ENCODE measurements around the gene MOG.

GRCh38 chr6:29656157-29656556 is 735 bp upstream of the MOG start:
- TF ChIP-seq CTCF (IDR thresholded peaks at IDR 0.05), result no peak
- no peak for TF ChIP-seq POLR2A (IDR thresholded peaks at IDR 0.05)
